B cell (primary cell): ENCODE data around the gene PDE11A. TPM values are rescaled to one million over a fixed set of nuclear protein-coding genes. Genes with fewer than 3 reads are reported as not detected.

Experiments
- ATAC-seq: fragments of 200-7000 bp; cut with Tn5 transposase; one replicate; pipeline ENCODE4 v1.10.0; 2021; ENCODE audit warnings: low read depth, mild to moderate bottlenecking, moderate number of reproducible peaks, moderate library complexity
- CTCF ChIA-PET: fragments of 350-600 bp; sonication (Branson Sonifier 250); formaldehyde crosslinking; loops from one replicate; lab custom pipeline; 2021; ENCODE audit warnings: antibody characterized with exemption, inconsistent platforms; lab: Charles Lee
- POLR2A ChIA-PET: fragments of 350-600 bp; sonication (Branson Sonifier 250); formaldehyde crosslinking; loops from one replicate; lab custom pipeline; 2021; ENCODE audit warnings: antibody characterized with exemption; lab: Charles Lee
- DNase-seq: peaks from one replicate; pipeline ENCODE4 v3.0.0; 2013
- H2AFZ ChIP-seq: 2 replicates; pipeline ENCODE4 v1.6.1; 2012; ENCODE audit warnings: mild to moderate bottlenecking, low read depth, low read length; ENCODE audit not compliant: insufficient read depth, poor library complexity, severe bottlenecking
- H3K27ac ChIP-seq, 2 donors: 1 replicate in 1 of 2; 2 replicates in 1 of 2; pipeline ENCODE4 v1.5.1; 2012 to 2013; ENCODE audit warnings: low read length in 2 of 2, mild to moderate bottlenecking in 2 of 2, moderate library complexity in 1 of 2
- H3K27me3 ChIP-seq, 4 experiments: fragments of 200-600 bp in 1 of 4; sonication (generic) in 1 of 4; replicated peaks in 1 of 4; 1 replicate in 2 of 4; 2 replicates in 2 of 4; pipeline versions ENCODE4 v1.6.1 to v1.7.0; 2013 to 2016; ENCODE audit warnings: low read length in 3 of 4, mild to moderate bottlenecking in 2 of 4, mixed read lengths in 1 of 4, moderate library complexity in 1 of 4; ENCODE audit not compliant: insufficient read depth in 4 of 4, control insufficient read depth in 3 of 4; ENCODE audit errors: control extremely low read depth in 1 of 4
- H3K36me3 ChIP-seq, 2 experiments: replicated peaks in 1 of 2; 1 replicate in 1 of 2; 2 replicates in 1 of 2; pipeline versions ENCODE4 v1.6.1 to v1.7.1; 2013; ENCODE audit warnings: low read length in 1 of 2; ENCODE audit not compliant: insufficient read depth in 2 of 2, control insufficient read depth in 1 of 2; ENCODE audit errors: control extremely low read depth in 1 of 2, extremely low read depth in 1 of 2
- H3K4me1 ChIP-seq, 2 donors: fragments of 200-600 bp in 1 of 2; sonication (generic) in 1 of 2; 1 replicate in 1 of 2; 2 replicates in 1 of 2; pipeline versions ENCODE4 v1.5.1 to v1.6.1; 2013 to 2017; ENCODE audit warnings: low read length in 2 of 2; ENCODE audit not compliant: control insufficient read depth in 2 of 2, insufficient read depth in 2 of 2
- H3K4me2 ChIP-seq: replicated peaks from 2 replicates; pipeline ENCODE3; 2012; ENCODE audit warnings: mild to moderate bottlenecking, low read depth, low read length; ENCODE audit not compliant: poor library complexity, severe bottlenecking
- H3K4me3 ChIP-seq, 5 experiments: fragments of 200-600 bp in 1 of 5; sonication (generic) in 1 of 5; 1 replicate in 3 of 5; 2 replicates in 2 of 5; pipeline versions ENCODE4 v1.5.1 to v1.7.0; 2011 to 2016; ENCODE audit warnings: low read length in 4 of 5, mild to moderate bottlenecking in 4 of 5, low read depth in 2 of 5, control low read depth in 1 of 5, moderate library complexity in 1 of 5; ENCODE audit not compliant: insufficient read depth in 1 of 5; ENCODE audit errors: control extremely low read depth in 1 of 5, extremely low read depth in 1 of 5
- H3K79me2 ChIP-seq: fragments of 200-600 bp; sonication (generic); one replicate; pipeline ENCODE4 v1.6.0; 2016; ENCODE audit warnings: low read length; ENCODE audit not compliant: control insufficient read depth, insufficient read depth
- H3K9ac ChIP-seq: fragments of 200-600 bp; sonication (generic); 2 replicates; pipeline ENCODE4 v1.6.1; 2017; ENCODE audit warnings: mild to moderate bottlenecking, low read length, moderate library complexity
- H3K9me3 ChIP-seq, 3 donors: one replicate each; pipeline versions ENCODE4 v1.6.1 to v1.7.1; 2013; ENCODE audit warnings: low read length in 2 of 3; ENCODE audit not compliant: control insufficient read depth in 2 of 3, insufficient read depth in 1 of 3; ENCODE audit errors: control extremely low read depth in 1 of 3
- H4K20me1 ChIP-seq: 2 replicates; pipeline ENCODE4 v1.6.0; 2012; ENCODE audit warnings: mild to moderate bottlenecking, low read length; ENCODE audit not compliant: insufficient read depth, control insufficient read depth, poor library complexity, severe bottlenecking
- H3K27ac Mint-ChIP-seq: one replicate; pipeline ENCODE4 v1.8.0; 2021; ENCODE audit warnings: mixed read lengths
- H3K27me3 Mint-ChIP-seq: one replicate; pipeline ENCODE4 v1.8.0; 2021; ENCODE audit warnings: mixed read lengths
- H3K4me1 Mint-ChIP-seq: one replicate; pipeline ENCODE4 v1.8.0; 2021; ENCODE audit warnings: mixed read lengths
- H3K4me3 Mint-ChIP-seq: one replicate; pipeline ENCODE4 v1.8.0; 2021; ENCODE audit warnings: mixed read lengths
- H3K9me3 Mint-ChIP-seq: one replicate; pipeline ENCODE4 v1.8.0; 2022; ENCODE audit warnings: mixed read lengths; ENCODE audit not compliant: insufficient read depth
- EZH2 ChIP-seq: IDR thresholded peaks from 2 replicates; pipeline ENCODE4 v1.6.1; 2012; ENCODE audit warnings: borderline replicate concordance, low read depth, mild to moderate bottlenecking, moderate library complexity, low read length; ENCODE audit not compliant: insufficient read depth, poor library complexity, severe bottlenecking
- WGBS: methylation state at CpG from one replicate; pipeline ENCODE4 v1.1.5; 2013; ENCODE audit warnings: missing lambda C conversion rate; ENCODE audit not compliant: insufficient coverage; 5-methylcytosine and 5-hydroxymethylcytosine counted together
- intact Hi-C: fragments of 100-400 bp; cut with micrococcal nuclease; formaldehyde crosslinking; loops from one replicate; pipeline ENCODE4 v1.10.0; 2022
- polyA plus RNA-seq: library from polyadenylated mRNA; depleted of rRNA; stranded (reverse); fragments of >200 nt; gene quantifications from 2 replicates; pipeline ENCODE4 v1.2.3, GENCODE V29; 2012
- total RNA-seq, 2 donors: library from RNA; stranded (reverse); fragments of 120-200 nt in 1 of 2; gene quantifications; 1 replicate in 1 of 2; 2 replicates in 1 of 2; pipeline versions ENCODE4 v1.2.3 to v1.2.4, GENCODE V29; 2013 to 2022
- TF ChIP-seq, protein P1 (sequence below): fragments of 200-600 bp; IDR thresholded peaks from one replicate; pipeline ENCODE4 v1.8.0; 2022; ENCODE audit warnings: antibody characterized with exemption, mild to moderate bottlenecking

The PDE11A gene
- total and polyA plus RNA-seq, 2 donors (not counting 1 experiment from before 2014, with no cell fraction given): 0.25 TPM; not detected in 1

- no CpG with 5 or more reads among the region's 2 CpGs for WGBS
- Histone ChIP-seq H3K4me2 (no peak overlapping the region), H4K20me1 (no peaks in the 10 kb centered on the region), H3K79me2 (no peaks in the 10 kb centered on the region), H2AFZ (no peak overlapping the region), H3K9ac (no peak overlapping the region), H3K4me1 (no peaks in the 10 kb centered on the region), H3K9me3 (no peaks in the 10 kb centered on the region), H3K36me3 (no peaks in the 10 kb centered on the region), H3K4me3 (no peak overlapping the region), H3K27me3 (no peaks in the 10 kb centered on the region), H3K27ac (no peak overlapping the region)
- Mint-ChIP-seq H3K4me1 (no peaks in the 10 kb centered on the region), H3K9me3 (no peaks in the 10 kb centered on the region), H3K27me3 (no peaks in the 10 kb centered on the region), H3K27ac (no peak overlapping the region), H3K4me3 (no peak overlapping the region)
- intact Hi-C loops: no loop called here
- no peak for DNase-seq
- ChIA-PET POLR2A (no interaction called here), CTCF (no interaction called here)
- no peak for ATAC-seq
- TF ChIP-seq, protein P1, sequence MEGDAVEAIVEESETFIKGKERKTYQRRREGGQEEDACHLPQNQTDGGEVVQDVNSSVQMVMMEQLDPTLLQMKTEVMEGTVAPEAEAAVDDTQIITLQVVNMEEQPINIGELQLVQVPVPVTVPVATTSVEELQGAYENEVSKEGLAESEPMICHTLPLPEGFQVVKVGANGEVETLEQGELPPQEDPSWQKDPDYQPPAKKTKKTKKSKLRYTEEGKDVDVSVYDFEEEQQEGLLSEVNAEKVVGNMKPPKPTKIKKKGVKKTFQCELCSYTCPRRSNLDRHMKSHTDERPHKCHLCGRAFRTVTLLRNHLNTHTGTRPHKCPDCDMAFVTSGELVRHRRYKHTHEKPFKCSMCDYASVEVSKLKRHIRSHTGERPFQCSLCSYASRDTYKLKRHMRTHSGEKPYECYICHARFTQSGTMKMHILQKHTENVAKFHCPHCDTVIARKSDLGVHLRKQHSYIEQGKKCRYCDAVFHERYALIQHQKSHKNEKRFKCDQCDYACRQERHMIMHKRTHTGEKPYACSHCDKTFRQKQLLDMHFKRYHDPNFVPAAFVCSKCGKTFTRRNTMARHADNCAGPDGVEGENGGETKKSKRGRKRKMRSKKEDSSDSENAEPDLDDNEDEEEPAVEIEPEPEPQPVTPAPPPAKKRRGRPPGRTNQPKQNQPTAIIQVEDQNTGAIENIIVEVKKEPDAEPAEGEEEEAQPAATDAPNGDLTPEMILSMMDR: no peak
- TF ChIP-seq EZH2: no peak
Measured at GRCh38 chr2:177715771-177716170, 356.8 kb downstream of the PDE11A start.

DNA sequence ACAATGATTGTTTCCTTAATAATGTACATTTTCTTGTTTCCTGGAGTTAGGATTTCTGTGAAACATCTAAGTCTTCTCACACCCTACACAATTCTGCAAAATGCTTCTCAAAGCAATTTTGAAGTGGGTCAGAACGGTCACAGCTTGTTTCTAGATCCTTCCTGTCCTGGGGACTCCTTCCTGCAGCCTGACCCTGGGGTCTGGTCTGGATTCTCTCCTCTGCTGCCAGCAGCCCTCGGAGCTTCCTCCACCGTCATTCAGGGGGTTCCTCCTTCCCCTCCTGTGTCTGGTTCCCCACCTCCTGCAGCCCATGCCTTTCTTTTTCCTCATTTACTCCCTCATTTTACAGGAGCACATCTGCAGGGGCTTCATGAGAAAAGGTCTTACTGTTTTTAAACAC, 357.9 kb downstream of the PDE11A start:
- no peak overlapping the region for H3K4me2 ChIP-seq
- H3K27me3 ChIP-seq: no peaks in the 10 kb centered on the region
- ChIA-PET POLR2A (no interaction called here), CTCF (interaction anchor here (0.6 to 1.2 kb wide), 2 partner anchors 10 to 510 kb away, joined by 3 to 4 read pairs; no protein-coding TSS in a partner anchor)
- Mint-ChIP-seq H3K4me3 (no peak overlapping the region), H3K4me1 (no peaks in the 10 kb centered on the region), H3K27ac (no peak overlapping the region), H3K27me3 (no peaks in the 10 kb centered on the region), H3K9me3 (no peaks in the 10 kb centered on the region)
- H3K9me3 ChIP-seq: no peaks in the 10 kb centered on the region
- TF ChIP-seq, protein P1: no peak
- TF ChIP-seq EZH2: no peak
- no peak overlapping the region for H3K9ac ChIP-seq
- H3K27ac ChIP-seq: no peak overlapping the region
- WGBS: 12% methylated on average over 2 of the region's 3 CpGs
- H4K20me1 ChIP-seq: no peaks in the 10 kb centered on the region
- no peaks in the 10 kb centered on the region for H3K4me1 ChIP-seq
- intact Hi-C loops: no loop called here
- ATAC-seq: no peak
- H3K79me2 ChIP-seq: no peaks in the 10 kb centered on the region
- no peak overlapping the region for H3K4me3 ChIP-seq
- no peaks in the 10 kb centered on the region for H3K36me3 ChIP-seq
- H2AFZ ChIP-seq: peak overlapping the region; percentile 40
- DNase-seq: no peak
